HepG2 (cell line): Measurements from ENCODE around the gene ERRFI1. TPM values are rescaled to one million over a fixed set of nuclear protein-coding genes. Genes with fewer than 3 reads are reported as not detected.
A peak's percentile ranks its signal among the peaks of the same experiment; 100 is the strongest.

Experiments used
- AGO2 ChIP-seq: fragments of 200-400 bp; formaldehyde crosslinking; optimal IDR thresholded peaks from 2 replicates; pipeline ENCODE3; 2017; ENCODE audit warnings: mild to moderate bottlenecking, low read depth, low read length, moderate library complexity
- CBX2 ChIP-seq, 2 experiments: fragments of 200-600 bp in 1 of 2; sonication (generic); formaldehyde crosslinking in 1 of 2; IDR thresholded peaks; 2 replicates each; pipeline versions ENCODE4 v1.7.0 to v1.8.1; 2018 to 2022; ENCODE audit warnings: low read depth in 2 of 2, low read length in 1 of 2, mild to moderate bottlenecking in 1 of 2, missing genetic modification reagents in 1 of 2
- FOXA1 ChIP-seq, 2 experiments: fragments of 450-650 bp in 1 of 2; sonication (generic) in 1 of 2; formaldehyde crosslinking in 1 of 2; IDR thresholded peaks; 2 replicates each; pipeline versions ENCODE4 v1.4.0 to v1.6.1; 2016 to 2020; ENCODE audit warnings: missing genetic modification reagents in 1 of 2
- ISX ChIP-seq: sonication (generic); formaldehyde crosslinking; conservative IDR thresholded peaks from 2 replicates; pipeline ENCODE4 v1.5.0; 2020; ENCODE audit warnings: missing genetic modification reagents
- JDP2 ChIP-seq: sonication (generic); formaldehyde crosslinking; IDR thresholded peaks from 2 replicates; pipeline ENCODE4 v1.8.1; 2022; ENCODE audit warnings: missing genetic modification reagents, borderline replicate concordance
- KAT2B ChIP-seq: fragments of 150-350 bp; IDR thresholded peaks from 2 replicates; pipeline ENCODE4 v1.6.1; 2014; ENCODE audit warnings: low read depth, low read length, borderline replicate concordance
- KDM5B ChIP-seq: sonication (generic); formaldehyde crosslinking; IDR thresholded peaks from 2 replicates; pipeline ENCODE4 v1.4.0; 2020; ENCODE audit warnings: missing genetic modification reagents, mild to moderate bottlenecking, borderline replicate concordance
- PHB2 ChIP-seq: fragments of 450-650 bp; IDR thresholded peaks from 2 replicates; pipeline ENCODE4 v1.6.1; 2018; ENCODE audit not compliant: partially characterized antibody
- ZNF24 ChIP-seq: fragments of 450-650 bp; IDR thresholded peaks from 2 replicates; pipeline ENCODE4 v1.6.1; 2017; ENCODE audit warnings: antibody characterized with exemption, mild to moderate bottlenecking
- ZNF407 ChIP-seq: sonication (generic); formaldehyde crosslinking; IDR thresholded peaks from one replicate; pipeline ENCODE4 v1.5.1; 2020; ENCODE audit warnings: mild to moderate bottlenecking, missing genetic modification reagents; ENCODE audit errors: not compliant biosample characterization
- ZNF546 ChIP-seq: sonication (generic); formaldehyde crosslinking; conservative IDR thresholded peaks from 2 replicates; pipeline ENCODE4 v1.8.1; 2023; ENCODE audit warnings: mild to moderate bottlenecking, missing genetic modification reagents
- ZNF703 ChIP-seq: sonication (generic); formaldehyde crosslinking; IDR thresholded peaks from 2 replicates; pipeline ENCODE4 v1.5.1; 2020; ENCODE audit warnings: missing genetic modification reagents, mild to moderate bottlenecking, moderate library complexity, borderline replicate concordance
- polyA plus RNA-seq, 8 experiments: library from polyadenylated mRNA; depleted of rRNA in 3 of 8; stranded (reverse) in 7 of 8; unstranded in 1 of 8; fragments of >200 nt; fragmentation: Illumina TruSeq in 4 of 8; extraction: Trizol in 4 of 8; gene quantifications; 2 replicates each; pipeline versions ENCODE4 v1.2.1 to v1.2.3, GENCODE V29; 2011 to 2016; ENCODE audit warnings: low read depth in 4 of 8, missing spikeins in 1 of 8, mixed read lengths in 1 of 8; ENCODE audit not compliant: insufficient read depth in 1 of 8
- total RNA-seq, 5 experiments: library from RNA; depleted of rRNA; stranded (reverse); fragments of >200 nt; fragmentation: Illumina TruSeq; extraction: Trizol; gene quantifications; 2 replicates each; pipeline ENCODE4 v1.2.3, GENCODE V29; 2016; ENCODE audit warnings: low read depth in 1 of 5
- TF ChIP-seq, protein P1 (sequence below), 2 experiments: IDR thresholded peaks; 2 replicates each; pipeline ENCODE4 v1.6.1; 2011 to 2012; ENCODE audit warnings: low read length in 2 of 2, borderline replicate concordance in 1 of 2, low read depth in 1 of 2, mild to moderate bottlenecking in 1 of 2, moderate library complexity in 1 of 2
- TF ChIP-seq, protein P2 (sequence below): sonication (generic); formaldehyde crosslinking; IDR thresholded peaks from 2 replicates; pipeline ENCODE4 v1.8.1; 2022; ENCODE audit warnings: mild to moderate bottlenecking, missing genetic modification reagents

The ERRFI1 gene
- total and polyA plus RNA-seq, 2 of the 13 experiments (the other 11 are each of a cell fraction or from before 2014, with no cell fraction given) = 84.4 to 753 TPM

- TF ChIP-seq ZNF407 (CRISPR knock-in tag) (no peak), ZNF24 (no peak), FOXA1 (IDR thresholded peaks at IDR 0.05) (no peak), FOXA1 (CRISPR knock-in tag; IDR thresholded peaks at IDR 0.05) (no peak), KAT2B (no peak), ZNF703 (CRISPR knock-in tag) (no peak), CBX2 (IDR thresholded peaks at IDR 0.05; ENCODE audit: low read depth, low read length) (no peak), CBX2 (CRISPR knock-in tag; IDR thresholded peaks at IDR 0.05; ENCODE audit: low read depth) (no peak), JDP2 (CRISPR knock-in tag) (no peak), ISX (CRISPR knock-in tag) (no peak), AGO2 (peak; percentile 21), PHB2 (no peak), KDM5B (CRISPR knock-in tag) (no peak), ZNF546 (CRISPR knock-in tag) (no peak)
- TF ChIP-seq, protein P1, sequence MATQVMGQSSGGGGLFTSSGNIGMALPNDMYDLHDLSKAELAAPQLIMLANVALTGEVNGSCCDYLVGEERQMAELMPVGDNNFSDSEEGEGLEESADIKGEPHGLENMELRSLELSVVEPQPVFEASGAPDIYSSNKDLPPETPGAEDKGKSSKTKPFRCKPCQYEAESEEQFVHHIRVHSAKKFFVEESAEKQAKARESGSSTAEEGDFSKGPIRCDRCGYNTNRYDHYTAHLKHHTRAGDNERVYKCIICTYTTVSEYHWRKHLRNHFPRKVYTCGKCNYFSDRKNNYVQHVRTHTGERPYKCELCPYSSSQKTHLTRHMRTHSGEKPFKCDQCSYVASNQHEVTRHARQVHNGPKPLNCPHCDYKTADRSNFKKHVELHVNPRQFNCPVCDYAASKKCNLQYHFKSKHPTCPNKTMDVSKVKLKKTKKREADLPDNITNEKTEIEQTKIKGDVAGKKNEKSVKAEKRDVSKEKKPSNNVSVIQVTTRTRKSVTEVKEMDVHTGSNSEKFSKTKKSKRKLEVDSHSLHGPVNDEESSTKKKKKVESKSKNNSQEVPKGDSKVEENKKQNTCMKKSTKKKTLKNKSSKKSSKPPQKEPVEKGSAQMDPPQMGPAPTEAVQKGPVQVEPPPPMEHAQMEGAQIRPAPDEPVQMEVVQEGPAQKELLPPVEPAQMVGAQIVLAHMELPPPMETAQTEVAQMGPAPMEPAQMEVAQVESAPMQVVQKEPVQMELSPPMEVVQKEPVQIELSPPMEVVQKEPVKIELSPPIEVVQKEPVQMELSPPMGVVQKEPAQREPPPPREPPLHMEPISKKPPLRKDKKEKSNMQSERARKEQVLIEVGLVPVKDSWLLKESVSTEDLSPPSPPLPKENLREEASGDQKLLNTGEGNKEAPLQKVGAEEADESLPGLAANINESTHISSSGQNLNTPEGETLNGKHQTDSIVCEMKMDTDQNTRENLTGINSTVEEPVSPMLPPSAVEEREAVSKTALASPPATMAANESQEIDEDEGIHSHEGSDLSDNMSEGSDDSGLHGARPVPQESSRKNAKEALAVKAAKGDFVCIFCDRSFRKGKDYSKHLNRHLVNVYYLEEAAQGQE (IDR thresholded peaks at IDR 0.05; ENCODE audit: borderline replicate concordance in 1 of 2, low read depth in 1 of 2, low read length in 2 of 2) = peak in 1 of 2 experiments; percentile 64; a peak in 2 of 4 replicates
- TF ChIP-seq, protein P2, sequence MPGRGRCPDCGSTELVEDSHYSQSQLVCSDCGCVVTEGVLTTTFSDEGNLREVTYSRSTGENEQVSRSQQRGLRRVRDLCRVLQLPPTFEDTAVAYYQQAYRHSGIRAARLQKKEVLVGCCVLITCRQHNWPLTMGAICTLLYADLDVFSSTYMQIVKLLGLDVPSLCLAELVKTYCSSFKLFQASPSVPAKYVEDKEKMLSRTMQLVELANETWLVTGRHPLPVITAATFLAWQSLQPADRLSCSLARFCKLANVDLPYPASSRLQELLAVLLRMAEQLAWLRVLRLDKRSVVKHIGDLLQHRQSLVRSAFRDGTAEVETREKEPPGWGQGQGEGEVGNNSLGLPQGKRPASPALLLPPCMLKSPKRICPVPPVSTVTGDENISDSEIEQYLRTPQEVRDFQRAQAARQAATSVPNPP = no peak
These were observed 4.3 kb downstream of the ERRFI1 start (continued) for GRCh38 chr1:8021676-8022266.
